ENCODE measurements around the gene MAP2K2.

GRCh38 chr19:4115818-4116385, 8.0 kb downstream of the MAP2K2 start:
- no peak for TF ChIP-seq POLR2A (IDR thresholded peaks at IDR 0.05)
- TF ChIP-seq CTCF (IDR thresholded peaks at IDR 0.05), result no peak

Data from adrenal gland (tissue), 5 donors.